HG03342 (cell line): ENCODE results near the gene EIF4E2.

ENCODE experiments used
- ATAC-seq: cut with Tn5 transposase; IDR thresholded peaks from one replicate; pipeline ENCODE4 v1.9.1; 2021; ENCODE audit warnings: mild to moderate bottlenecking, moderate library complexity; ENCODE audit not compliant: unreplicated experiment

Gene EIF4E2

DNA sequence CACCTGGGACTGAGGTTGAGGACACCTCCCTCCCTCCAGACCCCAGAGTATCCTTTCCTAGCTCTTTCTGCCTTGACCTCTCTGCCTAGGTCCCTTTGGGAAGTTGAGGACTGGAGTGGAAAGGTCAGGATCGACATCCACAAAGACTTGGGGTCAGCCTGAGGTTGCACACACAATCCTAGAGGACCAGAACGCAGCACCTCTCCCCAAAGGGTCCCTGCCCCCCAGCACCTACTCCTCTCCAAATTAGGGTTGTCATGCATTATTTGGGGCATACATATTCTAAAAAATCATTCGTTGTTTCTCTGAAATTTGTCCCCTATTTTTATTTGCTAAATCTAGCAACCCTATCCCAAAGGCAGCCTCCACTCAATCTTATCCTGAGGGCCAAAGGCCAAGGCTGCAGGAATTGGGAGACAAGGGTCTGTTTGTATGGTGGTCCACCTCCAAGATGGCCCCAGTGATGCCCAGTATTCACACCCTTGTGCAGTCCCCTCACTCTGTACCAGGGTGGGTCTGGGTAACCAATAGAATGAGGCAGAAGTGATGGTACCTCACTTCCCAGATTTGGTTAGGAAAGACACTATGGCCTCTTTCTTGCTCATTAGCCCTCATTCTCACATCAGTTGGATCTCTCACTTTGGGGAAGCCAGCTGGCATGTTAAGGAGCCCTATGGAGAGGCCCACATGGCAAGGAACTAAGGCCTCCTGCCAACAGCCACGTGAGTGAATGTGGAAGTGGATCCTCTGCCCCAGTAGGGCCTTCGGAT, 14.5 kb upstream of the EIF4E2 start:
- no peak for ATAC-seq

DNA sequence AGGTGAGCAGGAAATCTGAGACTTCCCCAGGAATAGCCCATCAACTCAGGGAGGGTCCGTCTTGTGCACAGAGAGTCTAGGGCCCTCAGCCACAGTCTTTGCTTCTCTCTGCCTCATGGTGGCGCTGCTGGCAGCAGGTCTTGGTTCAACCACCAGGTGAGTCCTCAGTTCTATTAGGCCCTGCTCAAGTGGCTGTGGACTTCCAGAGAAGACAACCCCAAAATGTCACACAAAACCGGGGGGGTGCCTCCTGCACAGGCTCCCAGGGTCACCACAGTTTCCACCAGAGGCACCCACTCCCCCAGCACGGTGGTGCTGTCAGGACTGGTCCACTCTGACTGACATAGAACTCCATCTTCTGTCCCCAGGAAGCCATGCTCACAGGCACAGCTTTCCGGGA, 13.4 kb upstream of the EIF4E2 start:
- ATAC-seq, result no peak

- no peak for ATAC-seq
Measured at GRCh38 chr2:232537499-232537898, 13.0 kb upstream of the EIF4E2 start.

- ATAC-seq, result no peak
Measured at GRCh38 chr2:232538671-232539070, 11.8 kb upstream of the EIF4E2 start.

- no peak for ATAC-seq
Measured at GRCh38 chr2:232539298-232540231, 10.9 kb upstream of the EIF4E2 start, which contains the start of gene CHRNG. Gene CHRNG, plus strand, starts transcription at chr2:232539692. Its CDS starts 56 bp downstream, at chr2:232539748.

- no peak for ATAC-seq
Measured at GRCh38 chr2:232540441-232541041, 9.9 kb upstream of the EIF4E2 start.

GRCh38 chr2:232541195-232541960, 9.1 kb upstream of the EIF4E2 start:
- no peak for ATAC-seq

DNA sequence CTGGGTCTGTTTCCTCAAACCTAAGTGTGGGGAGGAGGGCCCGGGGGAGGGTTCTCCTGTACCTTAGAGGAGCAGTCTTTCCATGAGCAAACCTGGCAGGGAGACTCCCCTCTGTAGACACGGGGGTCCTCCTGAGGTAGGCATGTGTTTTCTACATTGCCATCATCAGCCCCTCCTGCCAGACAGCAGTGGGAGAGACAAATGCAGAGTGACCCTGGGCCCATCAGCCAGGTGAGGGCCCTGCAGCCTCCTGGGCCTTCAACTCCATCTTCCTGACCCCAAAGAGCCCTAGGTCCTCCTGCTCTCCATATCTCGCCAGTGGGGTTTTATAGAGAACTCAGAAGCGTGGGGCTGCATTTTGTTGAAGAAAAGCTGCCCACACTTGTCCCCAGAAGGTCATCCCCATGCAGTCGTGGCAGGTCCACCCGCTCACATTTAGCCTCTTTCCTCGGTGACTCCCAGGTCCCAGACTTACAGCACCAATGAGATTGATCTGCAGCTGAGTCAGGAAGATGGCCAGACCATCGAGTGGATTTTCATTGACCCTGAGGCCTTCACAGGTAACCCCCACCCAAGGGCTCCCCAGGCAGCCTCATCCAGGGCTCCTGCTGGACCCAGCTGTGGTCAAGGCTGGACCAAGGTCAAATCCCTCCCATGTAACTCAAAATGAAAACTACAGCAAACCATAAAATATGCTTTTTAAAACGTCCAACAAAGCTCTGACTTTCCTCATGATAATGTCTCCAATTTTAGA, 8.4 kb upstream of the EIF4E2 start:
- ATAC-seq, result no peak

GRCh38 chr2:232542715-232543467, 7.6 kb upstream of the EIF4E2 start:
- no peak for ATAC-seq

- ATAC-seq, result no peak
Measured at GRCh38 chr2:232543491-232543890, 7.0 kb upstream of the EIF4E2 start.

- no peak for ATAC-seq
Measured at GRCh38 chr2:232543928-232544631, 6.4 kb upstream of the EIF4E2 start.

DNA sequence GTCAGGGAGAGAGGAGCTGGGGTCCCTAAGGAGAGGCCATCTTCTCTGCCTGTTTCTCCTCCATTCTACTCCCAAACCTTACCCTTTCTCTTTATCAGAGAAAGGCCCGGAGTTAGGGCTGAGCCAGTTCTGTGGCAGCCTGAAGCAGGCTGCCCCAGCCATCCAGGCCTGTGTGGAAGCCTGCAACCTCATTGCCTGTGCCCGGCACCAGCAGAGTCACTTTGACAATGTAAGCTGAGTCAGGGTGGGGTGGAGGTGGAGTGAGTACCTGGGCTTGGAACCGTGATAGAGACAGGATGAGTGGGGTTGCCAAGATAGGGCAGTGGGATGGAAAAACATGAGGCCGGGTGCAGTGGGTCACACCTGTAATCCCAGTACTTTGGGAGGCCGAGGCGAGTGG, 5.8 kb upstream of the EIF4E2 start:
- ATAC-seq, result no peak

DNA sequence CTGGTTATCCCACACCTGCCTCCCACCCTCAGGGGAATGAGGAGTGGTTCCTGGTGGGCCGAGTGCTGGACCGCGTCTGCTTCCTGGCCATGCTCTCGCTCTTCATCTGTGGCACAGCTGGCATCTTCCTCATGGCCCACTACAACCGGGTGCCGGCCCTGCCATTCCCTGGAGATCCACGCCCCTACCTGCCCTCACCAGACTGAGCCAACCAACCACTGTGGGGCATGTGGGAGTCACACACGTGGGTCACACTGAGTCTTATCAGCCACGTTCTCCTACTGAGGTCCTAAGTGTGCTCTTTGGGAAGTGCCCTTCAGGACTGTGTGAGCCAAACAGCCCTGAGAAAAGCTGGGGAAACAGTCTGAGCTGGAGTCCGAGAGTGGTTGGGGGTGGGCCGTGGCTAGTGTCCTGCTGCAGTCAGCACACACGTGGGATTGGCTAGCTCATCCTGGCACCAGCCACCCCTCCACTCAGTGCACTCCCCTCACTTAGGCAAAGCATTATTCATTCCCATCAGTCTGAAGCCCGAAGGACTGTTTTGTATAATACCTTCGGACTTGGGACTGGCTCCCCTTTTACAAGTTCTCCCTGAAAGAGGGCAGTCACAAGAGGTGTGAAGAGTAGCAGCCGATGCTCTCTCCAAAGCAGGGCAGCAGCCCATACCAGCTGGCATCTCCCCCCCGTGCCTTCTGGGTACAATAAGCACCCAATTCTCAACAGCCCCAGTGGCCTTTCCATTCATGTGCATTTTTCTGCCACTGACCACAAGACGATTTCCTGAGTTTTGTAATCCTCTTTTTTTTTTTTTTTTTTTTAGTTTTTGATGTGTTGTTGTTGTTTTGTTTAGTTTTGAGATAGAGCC, 4.7 kb upstream of the EIF4E2 start:
- ATAC-seq, result no peak

DNA sequence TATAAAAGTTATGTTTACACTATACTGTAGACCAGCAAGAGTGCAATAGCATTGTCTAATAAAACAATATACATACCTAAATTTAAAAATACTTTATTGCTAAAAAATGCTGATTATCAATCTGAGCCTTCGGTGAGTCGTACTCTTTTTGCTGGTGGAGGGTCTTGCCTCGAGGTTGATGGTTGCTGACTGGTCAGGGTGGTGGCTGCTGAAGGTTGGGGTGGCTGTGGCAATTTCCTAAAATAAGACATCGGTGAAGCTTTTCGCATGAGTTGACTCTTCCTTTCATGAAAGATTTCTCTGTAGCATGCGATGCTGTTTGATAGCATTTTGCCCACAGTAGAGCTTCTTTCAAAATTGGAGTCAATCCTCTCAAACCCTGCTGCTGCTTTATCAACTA, 2.5 kb upstream of the EIF4E2 start:
- ATAC-seq, result no peak

DNA sequence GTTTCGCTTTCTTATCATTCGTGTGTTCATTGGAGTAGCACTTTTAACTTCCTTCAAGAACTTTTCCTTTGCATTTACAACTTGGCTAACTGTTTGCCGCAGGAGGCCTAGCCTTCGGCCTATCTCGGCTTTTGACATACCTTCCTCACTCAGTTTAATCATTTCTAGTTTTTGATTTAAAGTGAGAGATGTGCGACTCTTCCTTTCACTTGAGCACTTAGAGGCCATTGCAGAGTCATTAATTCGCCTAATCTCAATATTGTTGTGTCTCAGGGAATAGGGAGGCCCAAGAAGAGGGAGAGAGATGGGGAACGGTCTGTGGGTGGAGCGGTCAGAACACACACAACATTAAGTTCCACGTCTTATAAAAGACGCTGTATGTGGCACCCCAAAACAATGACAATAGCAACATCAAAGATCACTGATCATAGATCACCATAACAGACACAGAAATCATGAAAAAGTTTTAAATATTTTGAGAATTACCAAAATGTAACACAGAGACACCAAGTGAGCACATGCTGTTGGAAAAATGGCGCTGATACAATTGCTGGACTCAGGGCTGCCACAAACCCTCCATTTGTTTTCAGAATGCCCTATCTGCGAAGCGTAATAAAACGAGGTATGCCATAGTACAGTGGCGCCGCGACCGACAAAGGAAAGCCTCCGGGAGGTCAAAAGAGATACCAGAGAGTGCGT, 685 bp upstream of the EIF4E2 start:
- no peak for ATAC-seq

GRCh38 chr2:232551250-232551638, 755 bp downstream of the EIF4E2 start:
- no peak for ATAC-seq

DNA sequence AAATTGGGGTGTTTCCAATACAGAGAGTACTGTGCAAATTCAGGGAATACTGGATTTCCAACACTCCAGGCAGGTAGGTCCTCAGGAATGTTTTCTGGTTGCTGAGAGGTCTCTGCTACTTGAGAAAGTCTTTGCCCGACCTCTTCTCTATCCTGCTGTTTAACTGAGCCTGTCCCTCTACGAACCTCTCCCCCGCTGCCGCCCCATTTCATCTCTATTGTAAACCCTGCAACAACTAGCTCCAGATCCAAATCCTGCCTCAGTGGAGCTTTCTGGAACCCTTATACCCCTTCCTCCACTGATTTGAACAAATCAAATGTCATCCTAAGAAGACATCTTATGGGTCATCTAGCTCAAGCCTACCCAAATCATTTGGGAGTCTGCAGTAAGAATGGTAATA, 1.3 kb downstream of the EIF4E2 start:
- no peak for ATAC-seq
